ENCODE results near the gene DMBT1.

Gene DMBT1

GRCh38 chr10:122649903-122650302 lies 89.3 kb downstream of the DMBT1 start:
- DNase-seq: no peak

GRCh38 chr10:122650331-122650730 lies 89.8 kb downstream of the DMBT1 start:
- no peak for DNase-seq

GRCh38 chr10:122655524-122656307 lies 95.2 kb downstream of the DMBT1 start:
- DNase-seq: no peak

GRCh38 chr10:122656308-122656705 lies 95.8 kb downstream of the DMBT1 start:
- no peak for DNase-seq

- DNase-seq: no peak
These were observed 96.2 kb downstream of the DMBT1 start for GRCh38 chr10:122656741-122657140.

GRCh38 chr10:122657255-122657654 lies 96.7 kb downstream of the DMBT1 start:
- DNase-seq: no peak

- DNase-seq: no peak
These were observed 97.2 kb downstream of the DMBT1 start for GRCh38 chr10:122657729-122658128.

GRCh38 chr10:122658356-122659049 lies 97.9 kb downstream of the DMBT1 start:
- DNase-seq: no peak

- DNase-seq: no peak
These were observed 98.6 kb downstream of the DMBT1 start for GRCh38 chr10:122659126-122659525.

GRCh38 chr10:122659651-122660050 lies 99.1 kb downstream of the DMBT1 start:
- DNase-seq: no peak

GRCh38 chr10:122660696-122661095 lies 100.1 kb downstream of the DMBT1 start:
- no peak for DNase-seq

- DNase-seq: no peak
These were observed 101.7 kb downstream of the DMBT1 start for GRCh38 chr10:122662231-122662630.

- no peak for DNase-seq
These were observed 103.1 kb downstream of the DMBT1 start for GRCh38 chr10:122663516-122664130.

GRCh38 chr10:122664501-122664900 lies 103.9 kb downstream of the DMBT1 start:
- DNase-seq: no peak

GRCh38 chr10:122665329-122665860 lies 104.8 kb downstream of the DMBT1 start:
- no peak for DNase-seq

GRCh38 chr10:122665946-122666345 lies 105.4 kb downstream of the DMBT1 start:
- DNase-seq: no peak

- no peak for DNase-seq
These were observed 108.5 kb downstream of the DMBT1 start for GRCh38 chr10:122669045-122669444.

GRCh38 chr10:122669842-122670241 lies 109.3 kb downstream of the DMBT1 start:
- no peak for DNase-seq

GRCh38 chr10:122671355-122671754 lies 110.8 kb downstream of the DMBT1 start:
- DNase-seq: no peak

GRCh38 chr10:122672655-122673054 lies 112.1 kb downstream of the DMBT1 start:
- no peak for DNase-seq

GRCh38 chr10:122673269-122673668 lies 112.7 kb downstream of the DMBT1 start:
- DNase-seq: no peak

GRCh38 chr10:122673731-122674130 lies 113.2 kb downstream of the DMBT1 start:
- no peak for DNase-seq

GRCh38 chr10:122674781-122675180 lies 114.2 kb downstream of the DMBT1 start:
- no peak for DNase-seq

- DNase-seq: no peak
These were observed 114.7 kb downstream of the DMBT1 start for GRCh38 chr10:122675278-122675677.

Measured in 8988T (cell line).